Right atrium auricular region (tissue), 2 donors: ENCODE data around the gene TBPL2. TPM values are rescaled to one million over a fixed set of nuclear protein-coding genes. Genes with fewer than 3 reads are reported as not detected.

ENCODE experiments used
- DNase-seq: peaks from one replicate; pipeline ENCODE4 v3.0.0-alpha.2; 2019; ENCODE audit warnings: low spot score
- H3K27ac ChIP-seq, 2 donors: fragments of 200-600 bp; sonication (generic); 1 replicate in 1 of 2; 2 replicates in 1 of 2; pipeline ENCODE4 v1.5.1; 2016 to 2019
- H3K27me3 ChIP-seq, 2 donors: fragments of 200-600 bp; sonication (generic); one replicate each; pipeline versions ENCODE4 v1.5.1 to v1.6.0; 2017 to 2019
- H3K36me3 ChIP-seq: fragments of 200-600 bp; sonication (generic); one replicate; pipeline ENCODE4 v1.5.1; 2016
- H3K4me1 ChIP-seq, 2 donors: fragments of 200-600 bp; sonication (generic); one replicate each; pipeline versions ENCODE4 v1.5.1 to v1.6.0; 2017 to 2019
- H3K4me3 ChIP-seq, 2 donors: fragments of 200-600 bp; sonication (generic); 1 replicate in 1 of 2; 2 replicates in 1 of 2; pipeline ENCODE4 v1.5.1; 2017 to 2019; ENCODE audit warnings: mild to moderate bottlenecking in 1 of 2, moderate library complexity in 1 of 2
- H3K9me3 ChIP-seq, 2 donors: fragments of 200-600 bp; sonication (generic); one replicate each; pipeline ENCODE4 v1.5.1; 2019
- CTCF ChIP-seq, 2 donors: fragments of 200-600 bp; sonication (generic); IDR thresholded peaks; one replicate each; pipeline ENCODE4 v1.5.1; 2019; ENCODE audit warnings: antibody characterized with exemption in 2 of 2
- total RNA-seq, 2 donors: library from RNA; depleted of rRNA; stranded (reverse); fragments of >200 nt; gene quantifications; one replicate each; pipeline ENCODE4 v1.1.0, GENCODE V29; 2016

The TBPL2 gene
- total RNA-seq, 2 donors from 2014 or later, result not detected

- no peak for DNase-seq
- no peak for TF ChIP-seq CTCF (IDR thresholded peaks at IDR 0.05)
- Histone ChIP-seq H3K9me3 (no peaks in the 10 kb centered on the region), H3K36me3 (peaks cover 55% of the 10 kb centered on the region), H3K27me3 (no peaks in the 10 kb centered on the region), H3K27ac (no peak overlapping the region), H3K4me3 (no peak overlapping the region), H3K4me1 (peaks cover 0 to 12% of the 10 kb centered on the region in 2 donors)
Observed at GRCh38 chr14:55381040-55381439, 59.4 kb downstream of the TBPL2 start.

- TF ChIP-seq CTCF (IDR thresholded peaks at IDR 0.05), result no peak
- H3K4me3 ChIP-seq, result no peak overlapping the region
- H3K27me3 ChIP-seq, result no peaks in the 10 kb centered on the region
- no peak for DNase-seq
- H3K9me3 ChIP-seq, result no peaks in the 10 kb centered on the region
- no peaks in the 10 kb centered on the region for H3K4me1 ChIP-seq
- H3K27ac ChIP-seq, result no peak overlapping the region
- H3K36me3 ChIP-seq, result peaks cover 68% of the 10 kb centered on the region
Observed at GRCh38 chr14:55377236-55377635, 63.2 kb downstream of the TBPL2 start.

- TF ChIP-seq CTCF (IDR thresholded peaks at IDR 0.05), result no peak
- Histone ChIP-seq H3K36me3 (peaks cover 44% of the 10 kb centered on the region), H3K27me3 (no peaks in the 10 kb centered on the region)
Observed at GRCh38 chr14:55374771-55375170, 65.6 kb downstream of the TBPL2 start.

GRCh38 chr14:55373784-55374705, 66.4 kb downstream of the TBPL2 start:
- Histone ChIP-seq H3K4me1 (no peaks in the 10 kb centered on the region), H3K27me3 (no peaks in the 10 kb centered on the region), H3K4me3 (no peak overlapping the region), H3K9me3 (no peaks in the 10 kb centered on the region), H3K27ac (no peak overlapping the region), H3K36me3 (peaks cover 42% of the 10 kb centered on the region)
- no peak for DNase-seq
- TF ChIP-seq CTCF (IDR thresholded peaks at IDR 0.05), result no peak

More at GRCh38 chr14:55374771-55375170, 65.6 kb downstream of the TBPL2 start:
- no peaks in the 10 kb centered on the region for H3K9me3 ChIP-seq
- no peaks in the 10 kb centered on the region for H3K4me1 ChIP-seq
- H3K27ac ChIP-seq, result no peak overlapping the region
- no peak for DNase-seq
- H3K4me3 ChIP-seq, result no peak overlapping the region

- Histone ChIP-seq H3K9me3 (no peaks in the 10 kb centered on the region), H3K27ac (no peak overlapping the region), H3K4me3 (no peak overlapping the region), H3K36me3 (peaks cover 47% of the 10 kb centered on the region), H3K27me3 (no peaks in the 10 kb centered on the region), H3K4me1 (no peaks in the 10 kb centered on the region)
- no peak for TF ChIP-seq CTCF (IDR thresholded peaks at IDR 0.05)
- DNase-seq, result no peak
Observed at GRCh38 chr14:55372825-55373224, 67.6 kb downstream of the TBPL2 start.
